COR-L47 (cell line): ENCODE results near the gene CPLANE1.
"Not testable (repeated sequence)": the region's sequence is repeated elsewhere in the genome, so short reads cannot be mapped to it uniquely, and the experiment has no call there.

Experiments used
- DNase-seq: peaks from one replicate; lab custom pipeline; 2025; lab: John Stamatoyannopoulos, UW

Gene CPLANE1

DNA sequence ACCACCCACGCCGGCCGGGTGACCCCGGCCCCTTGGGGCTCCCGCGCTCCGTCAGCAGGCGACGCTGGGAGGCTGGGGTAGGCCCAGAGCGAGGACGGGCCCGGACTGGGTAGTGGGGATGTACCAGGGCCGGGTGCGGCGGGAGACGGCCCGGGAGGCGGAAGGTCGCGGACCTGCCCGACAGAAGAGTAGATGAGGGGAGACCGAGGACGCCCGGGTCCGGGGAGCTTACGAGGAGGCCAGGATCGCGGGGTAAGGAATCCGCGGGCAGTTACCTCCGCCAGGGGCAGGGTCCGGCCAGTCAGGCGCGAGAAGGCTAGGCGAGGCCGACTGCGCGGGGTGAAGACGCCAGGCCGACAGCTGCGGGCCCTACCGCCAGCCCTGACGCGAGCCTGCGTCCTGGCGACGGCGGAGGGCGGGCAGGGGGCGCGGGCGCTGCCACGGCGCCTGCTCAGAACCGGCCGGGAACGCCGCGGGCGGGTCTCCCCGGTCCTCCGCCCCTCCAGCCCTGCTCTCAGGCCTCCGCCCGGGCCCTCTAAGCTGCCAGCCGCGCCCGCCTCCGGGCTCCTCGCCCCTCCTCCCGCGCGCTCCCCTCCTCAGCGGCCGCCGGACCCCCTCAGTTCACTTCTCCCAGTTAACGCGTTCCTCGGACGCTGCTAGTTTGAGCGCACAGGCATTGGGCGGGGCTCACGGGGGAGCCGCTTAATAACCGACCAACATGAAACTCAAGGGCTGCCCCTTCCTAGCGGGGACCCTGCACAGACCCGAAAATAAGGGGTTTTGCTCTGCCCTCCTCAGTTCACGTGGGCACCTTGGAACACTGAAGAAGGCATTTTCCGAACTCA lies at the start of gene CPLANE1:
CPLANE1 (minus strand) TSS at position 407 of the 845 bp plus-strand sequence. CDS start 1,678 bp downstream, outside the sequence.
- peak; percentile 72 for DNase-seq

DNA sequence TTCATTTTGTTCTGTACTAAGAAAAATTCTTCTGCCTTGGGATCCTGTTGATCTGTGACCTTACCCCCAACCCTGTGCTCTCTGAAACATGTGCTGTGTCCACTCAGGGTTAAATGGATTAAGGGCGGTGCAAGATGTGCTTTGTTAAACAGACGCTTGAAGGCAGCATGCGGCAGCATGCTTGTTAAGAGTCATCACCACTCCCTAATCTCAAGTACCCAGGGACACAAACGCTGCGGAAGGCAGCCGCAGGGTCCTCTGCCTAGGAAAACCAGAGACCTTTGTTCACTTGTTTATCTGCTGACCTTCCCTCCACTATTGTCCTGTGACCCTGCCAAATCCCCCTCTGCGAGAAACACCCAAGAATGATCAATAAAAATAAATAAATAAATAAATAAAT lies 47.1 kb upstream of the CPLANE1 start:
- DNase-seq, result not testable (repeated sequence)

GRCh38 chr5:37283214-37283820 lies 34.1 kb upstream of the CPLANE1 start:
- DNase-seq, result no peak

DNA sequence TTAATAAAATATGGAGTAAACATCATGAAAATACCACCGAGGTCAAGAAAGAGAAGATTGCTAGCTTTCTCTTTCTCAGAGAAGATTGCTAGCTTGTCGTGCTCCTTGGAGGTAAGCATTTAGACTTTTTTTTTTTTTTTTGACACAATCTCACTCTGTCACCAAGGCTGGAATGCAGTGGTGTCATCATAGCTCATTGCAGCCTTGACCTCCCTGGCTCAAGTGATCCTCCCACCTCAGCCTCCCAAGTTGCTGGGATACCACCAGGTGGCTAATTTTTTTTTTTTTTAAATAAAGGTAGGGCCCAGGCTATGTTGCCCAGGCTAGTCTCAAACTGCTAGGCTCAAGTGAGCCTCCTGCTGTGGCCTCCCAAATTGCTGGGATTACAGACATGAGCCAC lies 26.3 kb upstream of the CPLANE1 start:
- DNase-seq, result no peak

DNA sequence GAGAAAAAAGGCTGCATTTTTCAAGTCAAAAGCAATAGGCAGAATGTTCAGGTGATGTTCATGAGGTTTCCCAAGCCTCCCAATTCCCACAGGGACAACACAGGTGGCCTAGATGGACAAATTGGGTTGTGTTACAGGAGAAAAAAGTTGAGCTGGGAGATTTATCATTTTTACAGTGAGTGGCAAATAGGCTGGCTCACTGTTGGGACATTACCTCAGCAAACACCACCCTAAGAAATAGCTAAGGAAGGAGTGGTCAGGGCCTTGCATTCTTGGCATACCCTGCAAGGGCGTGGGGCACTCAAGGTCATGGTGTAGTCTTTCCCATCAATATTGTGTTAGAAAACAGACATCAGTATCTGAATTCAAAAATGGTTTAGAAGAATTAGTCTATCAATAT lies 23.3 kb upstream of the CPLANE1 start:
- no peak for DNase-seq

DNA sequence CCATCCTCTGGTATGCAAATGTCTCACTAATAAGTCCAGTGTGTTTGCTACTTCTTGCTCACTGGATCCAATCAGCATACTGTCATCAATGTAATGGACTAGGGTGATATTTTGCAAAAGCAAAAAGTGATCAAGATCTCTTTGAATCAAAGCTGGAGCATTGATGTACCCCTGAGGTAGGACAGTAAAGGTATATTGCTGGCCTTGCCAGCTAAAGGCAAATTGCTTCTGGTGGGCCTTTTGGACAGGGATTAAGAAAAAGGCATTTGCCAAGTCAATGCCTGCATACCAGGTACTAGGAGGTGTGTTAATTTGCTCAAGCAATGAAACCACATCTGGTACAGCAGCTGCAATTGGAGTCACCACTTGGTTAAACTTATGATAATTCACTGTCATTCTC lies 18.9 kb upstream of the CPLANE1 start:
- not testable (repeated sequence) for DNase-seq

DNA sequence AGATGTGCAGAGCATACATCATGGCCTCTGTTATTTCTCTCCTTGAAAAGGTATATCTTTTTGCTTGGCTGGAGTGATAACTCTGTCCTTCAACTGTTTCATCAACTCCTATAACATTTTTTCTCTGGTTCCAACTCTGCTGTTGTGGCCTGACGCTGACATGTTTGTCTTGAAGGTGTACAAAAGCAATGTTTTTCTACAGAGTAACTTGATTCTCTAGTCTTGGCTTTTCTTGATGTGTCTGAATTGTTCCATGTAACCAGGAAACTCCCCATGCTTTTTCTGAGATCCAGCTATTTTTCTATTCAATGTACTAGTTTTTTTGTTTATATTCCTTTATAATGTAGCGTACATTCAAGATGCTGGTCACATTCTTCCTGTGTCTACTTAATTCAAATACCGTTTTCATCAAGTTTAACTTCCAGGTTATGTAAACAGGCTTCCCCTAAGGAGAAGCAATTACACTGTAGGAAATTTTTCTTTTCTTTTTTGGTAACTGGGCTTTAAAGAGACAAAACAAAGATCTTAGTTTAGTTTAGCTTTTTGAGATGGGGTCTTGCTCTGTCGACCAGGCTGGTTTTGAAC lies 6.7 kb upstream of the CPLANE1 start:
- no peak for DNase-seq

- DNase-seq, result no peak
Measured at GRCh38 chr5:37254581-37254980, 5.4 kb upstream of the CPLANE1 start.

DNA sequence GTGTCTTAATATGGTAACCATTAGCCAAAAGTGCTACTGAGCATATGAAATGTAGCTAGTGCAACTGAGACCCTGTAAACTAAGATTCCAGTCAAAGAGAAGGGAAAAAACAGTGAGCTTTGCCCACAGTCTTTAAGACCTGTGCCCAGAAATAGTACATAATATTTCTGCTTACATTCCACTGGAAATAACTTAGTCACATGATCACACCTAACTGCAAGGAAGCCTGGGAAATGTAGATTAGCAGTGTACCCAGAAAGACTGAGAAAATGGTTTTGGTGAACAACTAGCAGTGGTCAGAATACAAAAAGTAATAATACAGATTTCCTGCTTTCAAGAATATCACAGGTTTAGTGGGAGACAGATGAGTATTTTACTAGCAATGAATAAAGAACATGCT lies 2.5 kb upstream of the CPLANE1 start:
- no peak for DNase-seq

- DNase-seq, result no peak
Measured at GRCh38 chr5:37249815-37250164, 614 bp upstream of the CPLANE1 start.

GRCh38 chr5:37248421-37248969 lies 681 bp downstream of the CPLANE1 start:
- DNase-seq, result no peak

DNA sequence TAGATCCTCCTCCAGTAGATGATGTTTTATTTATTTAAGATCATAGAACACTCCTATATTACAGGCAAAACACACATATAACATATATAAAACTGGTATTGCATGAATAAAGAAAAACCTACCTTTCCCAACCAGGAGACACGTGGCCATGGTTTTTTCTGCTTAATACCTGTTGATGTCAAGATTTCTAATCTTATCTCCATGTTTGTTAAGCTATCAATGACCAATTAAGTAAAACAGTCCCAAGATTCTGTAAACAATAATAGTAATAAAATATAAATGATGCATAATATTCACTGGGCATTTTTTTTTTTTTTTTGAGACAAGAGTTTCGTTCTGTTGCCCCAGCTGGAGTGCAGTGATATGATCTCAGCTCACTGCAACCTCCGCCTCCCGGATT lies 1.7 kb downstream of the CPLANE1 start:
- DNase-seq, result no peak

GRCh38 chr5:37247036-37247435 lies 2.1 kb downstream of the CPLANE1 start:
- no peak for DNase-seq

DNA sequence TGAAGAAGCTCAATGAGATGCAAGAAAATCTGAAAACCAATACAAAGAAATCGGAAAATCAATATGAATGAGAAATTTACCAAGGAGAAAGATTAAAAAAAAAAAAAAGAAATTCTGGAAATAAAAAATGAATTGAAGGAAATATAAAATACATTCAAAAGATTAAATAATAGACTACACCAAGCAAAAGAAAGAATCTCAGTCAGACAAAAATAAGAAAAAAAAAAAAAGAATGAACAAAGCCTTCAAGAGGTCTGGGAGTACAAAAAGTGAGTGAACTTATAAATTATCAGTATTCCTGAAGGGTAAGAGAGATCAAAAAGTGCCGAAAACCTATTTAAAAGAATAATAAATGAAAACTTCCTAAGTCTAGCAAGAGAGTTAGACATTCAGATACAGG lies 14.9 kb downstream of the CPLANE1 start:
- no peak for DNase-seq

GRCh38 chr5:37226377-37226776 lies 22.8 kb downstream of the CPLANE1 start:
- no peak for DNase-seq

- DNase-seq, result no peak
Measured at GRCh38 chr5:37222181-37222580, 27.0 kb downstream of the CPLANE1 start.

- DNase-seq, result not testable (repeated sequence)
Measured at GRCh38 chr5:37220426-37220825, 28.8 kb downstream of the CPLANE1 start.

DNA sequence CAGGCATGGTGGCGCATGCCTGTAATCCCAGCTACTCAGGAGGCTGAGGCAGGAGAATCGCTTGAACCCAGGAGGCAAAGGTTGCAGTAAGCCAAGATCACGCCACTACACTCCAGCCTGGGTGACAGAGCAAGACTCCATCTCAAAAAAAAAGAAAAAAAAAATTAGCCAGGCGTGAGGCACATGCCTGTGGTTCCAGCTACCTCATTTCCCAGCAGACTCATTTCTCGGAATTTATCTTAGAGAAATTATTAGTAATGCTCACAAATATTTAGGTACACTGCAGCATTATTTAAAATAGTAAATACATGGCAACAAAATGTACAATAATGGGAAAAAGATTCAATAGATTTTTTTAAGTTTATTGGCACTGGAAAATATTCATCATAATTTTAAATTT lies 29.8 kb downstream of the CPLANE1 start:
- not testable (repeated sequence) for DNase-seq

DNA sequence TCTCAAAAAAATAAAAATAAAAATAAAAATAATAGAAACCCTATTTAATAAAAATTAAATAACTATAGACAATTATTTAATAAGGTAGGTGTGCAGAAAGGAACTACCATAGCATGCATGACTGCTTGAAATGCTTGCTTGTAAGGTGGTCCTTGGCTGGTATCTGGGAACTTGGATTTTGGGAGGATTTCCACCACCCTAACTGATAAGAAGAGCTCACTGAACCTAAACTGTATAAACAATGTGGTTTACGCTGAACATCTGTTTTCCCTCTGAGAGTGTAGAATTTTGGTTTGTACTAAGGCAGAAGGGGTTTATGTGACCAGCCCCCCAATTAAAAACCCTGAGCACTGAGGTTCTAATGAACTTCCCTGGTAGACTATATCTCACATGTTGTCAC lies 31.2 kb downstream of the CPLANE1 start:
- no peak for DNase-seq

GRCh38 chr5:37214550-37214949 lies 34.6 kb downstream of the CPLANE1 start:
- no peak for DNase-seq

DNA sequence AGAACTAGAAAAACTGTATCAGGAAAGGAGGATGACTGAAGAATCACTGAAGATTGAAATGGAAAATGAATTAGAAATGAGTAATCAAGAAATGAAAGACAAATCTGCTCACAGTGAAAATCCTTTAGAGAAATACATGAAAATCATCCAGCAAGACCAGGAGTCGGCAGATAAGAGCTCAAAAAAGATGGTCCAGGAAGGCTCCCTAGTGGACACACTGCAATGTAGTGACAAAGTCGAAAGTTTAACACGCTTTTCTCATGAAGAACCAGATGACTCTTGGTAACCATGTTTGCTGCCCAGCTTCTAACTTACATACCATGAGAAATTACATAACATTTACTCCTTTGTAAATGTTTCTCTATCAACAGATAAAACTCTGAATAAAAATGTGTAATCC lies 37.1 kb downstream of the CPLANE1 start:
- no peak for DNase-seq

DNA sequence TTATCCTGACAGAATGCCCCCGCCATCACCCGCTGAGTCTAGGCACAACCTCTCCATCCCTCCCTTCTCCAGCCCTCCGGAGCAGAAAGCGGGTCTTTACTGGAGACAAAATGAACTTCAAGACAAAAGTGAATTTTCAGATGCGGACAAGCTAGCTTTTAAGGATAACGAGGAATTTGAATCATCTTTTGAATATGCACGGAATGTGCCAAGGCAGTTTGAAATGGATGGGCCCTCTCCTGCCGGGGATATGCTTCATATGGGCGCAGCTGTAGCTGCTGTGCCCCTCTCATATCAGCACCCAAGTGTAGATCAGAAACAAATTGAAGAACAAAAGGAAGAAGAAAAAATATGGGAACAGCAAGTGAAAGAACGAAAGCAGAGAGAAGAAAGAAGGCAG lies 37.5 kb downstream of the CPLANE1 start:
- no peak for DNase-seq
